Measurements from ENCODE around the gene STK11.

DNA sequence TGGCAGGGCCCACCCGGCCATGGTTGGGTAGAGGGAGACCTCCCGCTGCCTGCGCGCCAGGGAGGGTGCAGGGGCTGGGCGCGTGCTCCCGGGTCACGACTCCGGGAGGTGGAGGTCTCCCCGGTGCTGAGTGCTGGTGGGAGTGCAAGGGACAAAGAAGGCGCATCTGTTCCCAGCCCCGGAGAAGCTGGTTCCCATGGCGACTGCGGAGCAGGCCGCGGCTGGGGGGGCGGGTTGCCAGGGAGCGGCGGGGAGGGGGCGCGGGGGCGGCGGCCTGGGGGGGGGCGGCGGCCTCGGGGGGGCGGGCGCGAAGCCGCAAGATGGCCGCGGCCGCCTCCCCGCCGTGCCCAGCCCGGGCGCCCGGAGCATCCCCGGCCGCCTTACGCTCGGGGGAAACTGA, 31.0 kb downstream of the STK11 start:
- no peak for TF ChIP-seq POLR2A (IDR thresholded peaks at IDR 0.05)
- TF ChIP-seq, protein P1, sequence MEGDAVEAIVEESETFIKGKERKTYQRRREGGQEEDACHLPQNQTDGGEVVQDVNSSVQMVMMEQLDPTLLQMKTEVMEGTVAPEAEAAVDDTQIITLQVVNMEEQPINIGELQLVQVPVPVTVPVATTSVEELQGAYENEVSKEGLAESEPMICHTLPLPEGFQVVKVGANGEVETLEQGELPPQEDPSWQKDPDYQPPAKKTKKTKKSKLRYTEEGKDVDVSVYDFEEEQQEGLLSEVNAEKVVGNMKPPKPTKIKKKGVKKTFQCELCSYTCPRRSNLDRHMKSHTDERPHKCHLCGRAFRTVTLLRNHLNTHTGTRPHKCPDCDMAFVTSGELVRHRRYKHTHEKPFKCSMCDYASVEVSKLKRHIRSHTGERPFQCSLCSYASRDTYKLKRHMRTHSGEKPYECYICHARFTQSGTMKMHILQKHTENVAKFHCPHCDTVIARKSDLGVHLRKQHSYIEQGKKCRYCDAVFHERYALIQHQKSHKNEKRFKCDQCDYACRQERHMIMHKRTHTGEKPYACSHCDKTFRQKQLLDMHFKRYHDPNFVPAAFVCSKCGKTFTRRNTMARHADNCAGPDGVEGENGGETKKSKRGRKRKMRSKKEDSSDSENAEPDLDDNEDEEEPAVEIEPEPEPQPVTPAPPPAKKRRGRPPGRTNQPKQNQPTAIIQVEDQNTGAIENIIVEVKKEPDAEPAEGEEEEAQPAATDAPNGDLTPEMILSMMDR (IDR thresholded peaks at IDR 0.05) = no peak

Data from lower leg skin (tissue), 3 donors.